Measurements from ENCODE around the gene IKZF2. TPM values are rescaled to one million over a fixed set of nuclear protein-coding genes. Genes with fewer than 3 reads are reported as not detected.
A peak's percentile ranks its signal among the peaks of the same experiment; 100 is the strongest.

Gene IKZF2
- total RNA-seq, 4 donors from 2014 or later = 11.2 to 18.0 (median 12.9) TPM

DNA sequence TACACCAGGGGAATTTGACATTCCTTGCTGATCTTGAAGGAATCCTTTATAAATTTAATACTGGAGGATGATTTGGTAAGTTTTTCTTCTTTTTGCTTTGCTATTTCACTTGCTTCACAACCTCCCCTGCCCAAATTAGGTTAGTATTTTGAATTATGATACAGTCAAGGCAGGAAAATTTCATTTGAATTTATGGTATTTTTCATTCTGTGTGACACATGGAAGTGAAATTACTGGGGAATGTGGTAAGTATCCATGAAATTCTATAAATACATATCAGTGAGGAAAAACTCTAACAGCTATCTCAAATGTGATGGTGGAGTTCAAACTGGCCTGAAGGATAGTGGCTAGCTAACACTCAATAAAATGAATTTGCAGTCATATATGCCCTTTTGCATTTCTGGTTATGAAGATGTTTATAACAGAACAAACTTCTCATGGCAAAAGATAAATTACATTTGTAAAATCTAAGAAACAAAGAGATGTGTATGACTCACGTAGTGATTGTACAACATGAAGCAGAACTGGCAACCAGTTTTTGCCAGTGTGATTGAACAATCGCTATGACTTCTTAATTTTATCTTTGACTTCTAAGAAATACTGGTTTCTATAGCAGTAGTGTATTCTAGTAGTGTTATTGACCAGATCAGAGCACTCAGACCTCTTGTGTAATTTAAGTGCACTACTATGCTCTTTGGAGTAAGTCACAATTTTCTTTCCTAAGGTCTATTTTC lies 152.6 kb downstream of the IKZF2 start:
- DNase-seq (ENCODE audit: low spot score) (no peak), ATAC-seq (ENCODE audit: low FRiP score) (peak; percentile 53)
- TF ChIP-seq, protein P1, sequence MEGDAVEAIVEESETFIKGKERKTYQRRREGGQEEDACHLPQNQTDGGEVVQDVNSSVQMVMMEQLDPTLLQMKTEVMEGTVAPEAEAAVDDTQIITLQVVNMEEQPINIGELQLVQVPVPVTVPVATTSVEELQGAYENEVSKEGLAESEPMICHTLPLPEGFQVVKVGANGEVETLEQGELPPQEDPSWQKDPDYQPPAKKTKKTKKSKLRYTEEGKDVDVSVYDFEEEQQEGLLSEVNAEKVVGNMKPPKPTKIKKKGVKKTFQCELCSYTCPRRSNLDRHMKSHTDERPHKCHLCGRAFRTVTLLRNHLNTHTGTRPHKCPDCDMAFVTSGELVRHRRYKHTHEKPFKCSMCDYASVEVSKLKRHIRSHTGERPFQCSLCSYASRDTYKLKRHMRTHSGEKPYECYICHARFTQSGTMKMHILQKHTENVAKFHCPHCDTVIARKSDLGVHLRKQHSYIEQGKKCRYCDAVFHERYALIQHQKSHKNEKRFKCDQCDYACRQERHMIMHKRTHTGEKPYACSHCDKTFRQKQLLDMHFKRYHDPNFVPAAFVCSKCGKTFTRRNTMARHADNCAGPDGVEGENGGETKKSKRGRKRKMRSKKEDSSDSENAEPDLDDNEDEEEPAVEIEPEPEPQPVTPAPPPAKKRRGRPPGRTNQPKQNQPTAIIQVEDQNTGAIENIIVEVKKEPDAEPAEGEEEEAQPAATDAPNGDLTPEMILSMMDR (IDR thresholded peaks at IDR 0.05) = no peak

DNA sequence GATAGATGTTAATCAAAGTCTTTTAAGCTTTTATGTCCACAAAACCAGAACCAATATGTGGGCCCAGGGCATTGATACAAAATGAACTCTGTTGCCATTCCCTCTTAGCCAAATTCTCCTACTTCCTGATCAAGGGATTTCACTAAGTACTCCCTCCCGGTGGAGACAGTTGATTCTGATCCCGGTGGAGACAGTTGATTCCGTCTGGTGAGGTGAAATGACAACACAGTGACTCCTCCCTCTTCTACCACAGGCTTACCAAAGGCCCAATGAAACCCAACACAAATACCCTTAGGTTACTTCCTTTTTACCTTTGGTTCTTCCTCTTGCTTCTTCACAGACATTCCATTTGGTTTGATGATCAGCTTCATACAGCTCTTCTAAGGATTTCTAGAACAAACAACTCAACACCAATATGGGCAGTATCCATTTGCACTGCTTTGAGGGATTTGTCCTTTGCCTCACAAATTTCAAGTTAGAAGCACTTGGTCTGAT lies 153.8 kb downstream of the IKZF2 start:
- TF ChIP-seq, protein P1 (IDR thresholded peaks at IDR 0.05) = no peak
- ATAC-seq (ENCODE audit: low FRiP score) (no peak), DNase-seq (ENCODE audit: low spot score) (no peak)

DNA sequence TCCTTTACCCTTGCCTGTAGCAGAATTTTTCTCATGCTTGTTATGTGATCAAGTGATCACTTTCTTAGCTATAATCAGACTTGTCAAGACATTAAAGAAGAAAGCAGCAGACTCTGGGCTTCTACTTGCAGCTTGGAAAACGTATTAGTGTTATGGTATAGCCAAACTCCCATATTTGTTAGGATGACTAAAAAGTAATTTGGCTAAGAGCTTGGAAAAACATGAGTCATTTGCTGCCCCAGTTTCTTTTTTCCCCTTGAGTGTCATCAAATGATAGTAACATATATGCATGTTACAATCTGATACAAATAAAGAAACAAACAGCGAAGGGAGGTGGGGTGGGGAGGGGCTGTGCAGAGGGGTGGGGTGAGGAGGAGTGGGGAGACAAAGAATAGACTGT lies 155.5 kb downstream of the IKZF2 start:
- ATAC-seq (ENCODE audit: low FRiP score) = no peak
- TF ChIP-seq, protein P1 (IDR thresholded peaks at IDR 0.05) = no peak

DNA sequence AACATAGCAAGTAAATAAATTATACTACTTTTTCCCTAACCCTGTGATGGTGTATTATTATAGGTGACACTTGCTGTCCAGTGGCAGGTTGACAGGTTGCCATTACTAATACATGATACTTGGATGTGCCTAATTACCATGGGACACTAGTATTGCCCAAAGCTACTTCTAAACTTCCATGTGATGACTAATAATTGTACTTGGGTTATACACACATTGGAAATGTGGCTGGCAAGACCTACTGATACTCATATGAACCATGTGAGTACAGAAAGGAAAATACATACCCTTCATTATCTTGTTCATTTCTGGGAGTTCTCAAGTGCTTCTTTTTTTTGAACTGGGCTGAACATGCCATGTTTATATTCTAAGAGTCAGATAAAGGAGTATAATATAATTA lies 156.4 kb downstream of the IKZF2 start:
- DNase-seq (ENCODE audit: low spot score) (no peak), ATAC-seq (ENCODE audit: low FRiP score) (no peak)
- TF ChIP-seq, protein P1 (IDR thresholded peaks at IDR 0.05) = no peak

More for the DNA sequence above, 155.5 kb downstream of the IKZF2 start:
- DNase-seq (ENCODE audit: low spot score) = no peak

DNA sequence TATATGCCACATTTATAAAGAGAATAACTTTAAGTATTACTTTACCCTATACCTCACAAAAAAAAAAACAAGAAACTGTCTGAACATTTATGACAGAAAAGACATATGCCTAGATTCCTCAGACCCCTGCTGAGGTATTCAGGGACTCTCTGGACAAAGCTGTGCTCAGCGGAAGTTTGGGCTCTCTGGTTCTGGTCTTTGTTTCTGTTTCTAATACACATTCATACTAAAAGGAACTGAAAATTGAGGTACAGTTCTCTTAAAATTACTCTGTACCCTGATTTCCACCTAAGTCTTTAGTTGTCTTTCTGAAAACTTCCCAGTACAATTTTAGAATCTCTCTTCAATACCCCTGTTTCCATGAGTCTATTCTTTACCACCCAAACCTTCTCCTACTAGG lies 160.3 kb downstream of the IKZF2 start:
- TF ChIP-seq, protein P1 (IDR thresholded peaks at IDR 0.05) = no peak
- no peak for DNase-seq (ENCODE audit: low spot score)
- no peak for ATAC-seq (ENCODE audit: low FRiP score)

DNA sequence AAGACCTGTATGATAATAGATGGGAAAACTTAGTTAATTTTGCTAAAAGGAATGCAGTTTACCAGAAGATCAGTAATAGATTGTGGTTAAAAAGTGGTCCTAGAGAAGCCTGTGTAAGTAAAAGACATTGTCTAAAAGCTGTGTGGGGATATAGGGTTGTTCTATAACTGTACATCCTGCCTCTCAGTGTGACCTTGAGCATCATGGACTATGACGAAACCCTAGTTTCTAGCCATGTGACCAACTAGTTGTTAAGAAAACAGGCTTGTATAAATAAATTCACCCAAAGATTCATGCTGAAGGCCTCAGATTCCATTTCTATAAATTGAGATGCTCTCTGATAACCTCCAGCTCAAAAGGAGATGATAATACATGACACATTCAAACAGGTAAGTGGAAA lies 160.7 kb downstream of the IKZF2 start:
- no peak for DNase-seq (ENCODE audit: low spot score)
- TF ChIP-seq, protein P1 (IDR thresholded peaks at IDR 0.05) = no peak
- ATAC-seq (ENCODE audit: low FRiP score) = no peak

DNA sequence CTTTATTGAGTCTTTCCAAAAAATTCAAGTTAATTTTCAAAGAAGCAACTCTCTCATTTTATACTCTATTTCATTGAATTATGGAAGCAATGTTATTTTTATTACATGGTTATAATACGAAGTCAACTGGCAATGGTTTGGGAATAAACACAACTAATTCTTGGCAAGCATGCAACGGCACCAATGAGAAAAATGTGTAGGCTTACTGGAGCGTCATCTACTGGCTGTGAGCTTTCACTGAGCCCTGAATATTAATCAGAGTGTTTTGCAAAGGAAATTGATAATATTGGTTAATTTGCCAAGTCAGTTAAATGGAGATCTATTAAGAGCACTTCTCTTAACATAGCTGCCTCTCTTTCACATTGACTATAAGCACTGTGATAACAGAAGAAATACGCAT lies 163.9 kb downstream of the IKZF2 start:
- DNase-seq (ENCODE audit: low spot score) (no peak), ATAC-seq (ENCODE audit: low FRiP score) (no peak)
- TF ChIP-seq, protein P1 (IDR thresholded peaks at IDR 0.05) = no peak
